GM19452 (cell line): Measurements from ENCODE around the gene DDAH2.
A peak's percentile ranks its signal among the peaks of the same experiment; 100 is the strongest.

Experiments
- ATAC-seq: cut with Tn5 transposase; IDR thresholded peaks from one replicate; pipeline ENCODE4 v1.9.1; 2021; ENCODE audit not compliant: unreplicated experiment

DDAH2 gene

GRCh38 chr6:31728767-31729514, at the start of gene DDAH2:
Gene DDAH2 (minus strand): TSS chr6:31729299. CDS start chr6:31729161, 138 bp downstream.
- no peak for ATAC-seq

DNA sequence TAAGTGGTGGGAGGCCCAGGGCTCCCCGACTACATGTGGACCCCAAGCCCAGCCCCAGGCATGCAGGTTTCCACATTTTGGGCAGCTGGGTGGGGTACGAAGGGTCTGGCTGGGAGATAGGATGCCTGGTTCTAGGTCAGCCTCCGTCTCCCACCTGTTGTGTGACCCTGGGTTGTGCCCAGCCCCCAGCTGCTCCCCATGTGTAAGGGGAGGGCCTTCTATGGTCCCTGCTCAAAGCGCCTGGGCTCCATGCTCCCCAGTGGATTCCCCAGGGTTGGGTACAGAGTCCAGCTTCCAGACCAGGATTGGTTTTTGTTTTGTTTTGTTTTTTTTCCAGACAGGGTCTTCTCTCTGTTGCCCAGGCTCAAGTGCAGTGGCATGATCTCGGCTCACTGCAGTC, 49.1 kb upstream of the DDAH2 start:
- no peak for ATAC-seq

DNA sequence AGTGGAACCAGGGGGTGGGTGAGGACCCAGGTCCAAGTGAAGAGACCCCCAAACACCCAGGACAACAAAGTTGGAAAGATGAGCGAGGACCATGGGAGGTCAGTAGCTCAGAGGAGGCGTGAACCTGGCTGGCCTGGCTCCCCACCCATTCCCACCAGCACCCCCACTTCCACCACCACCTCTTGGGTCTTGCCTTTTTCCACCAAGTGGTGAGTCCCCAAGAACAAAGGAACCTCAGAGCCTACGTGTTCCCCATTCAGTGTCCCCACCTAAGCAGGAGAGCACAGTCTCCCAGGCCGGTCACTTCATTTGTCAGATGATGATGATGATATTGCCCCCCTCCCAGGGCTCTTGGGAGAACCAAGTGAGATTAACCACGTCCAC, 48.6 kb upstream of the DDAH2 start:
- no peak for ATAC-seq

GRCh38 chr6:31776989-31777666, 48.0 kb upstream of the DDAH2 start, which contains the start of gene VWA7:
Gene VWA7 (minus strand): TSS chr6:31777328. CDS start chr6:31776779, 549 bp downstream.
- ATAC-seq: peak; percentile 61

DNA sequence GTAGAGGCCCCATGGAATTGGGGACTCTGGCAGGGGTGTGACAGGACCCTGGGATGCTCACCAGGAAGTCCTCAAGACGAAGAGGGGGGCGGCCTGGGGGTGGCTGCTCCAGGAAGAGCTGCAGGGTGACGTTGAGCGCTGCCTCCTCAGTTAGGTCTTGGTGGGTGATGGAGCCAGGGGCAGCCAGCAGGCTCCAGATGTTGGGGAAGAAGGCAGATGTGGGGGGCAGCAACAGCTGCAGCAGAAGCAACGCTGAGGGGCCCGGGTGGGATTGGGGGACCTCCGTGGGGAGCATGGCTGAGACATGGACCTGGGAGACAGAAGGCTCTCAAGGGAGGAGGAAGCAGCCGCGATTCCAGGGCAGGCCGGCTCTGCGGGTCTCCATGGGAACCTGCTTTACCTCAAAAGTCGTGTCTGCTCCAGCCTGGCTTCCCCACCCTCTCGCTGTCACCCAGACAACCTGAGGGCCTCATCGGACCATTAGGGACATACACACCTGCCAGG, 47.4 kb upstream of the DDAH2 start:
- peak; percentile 21 for ATAC-seq

DNA sequence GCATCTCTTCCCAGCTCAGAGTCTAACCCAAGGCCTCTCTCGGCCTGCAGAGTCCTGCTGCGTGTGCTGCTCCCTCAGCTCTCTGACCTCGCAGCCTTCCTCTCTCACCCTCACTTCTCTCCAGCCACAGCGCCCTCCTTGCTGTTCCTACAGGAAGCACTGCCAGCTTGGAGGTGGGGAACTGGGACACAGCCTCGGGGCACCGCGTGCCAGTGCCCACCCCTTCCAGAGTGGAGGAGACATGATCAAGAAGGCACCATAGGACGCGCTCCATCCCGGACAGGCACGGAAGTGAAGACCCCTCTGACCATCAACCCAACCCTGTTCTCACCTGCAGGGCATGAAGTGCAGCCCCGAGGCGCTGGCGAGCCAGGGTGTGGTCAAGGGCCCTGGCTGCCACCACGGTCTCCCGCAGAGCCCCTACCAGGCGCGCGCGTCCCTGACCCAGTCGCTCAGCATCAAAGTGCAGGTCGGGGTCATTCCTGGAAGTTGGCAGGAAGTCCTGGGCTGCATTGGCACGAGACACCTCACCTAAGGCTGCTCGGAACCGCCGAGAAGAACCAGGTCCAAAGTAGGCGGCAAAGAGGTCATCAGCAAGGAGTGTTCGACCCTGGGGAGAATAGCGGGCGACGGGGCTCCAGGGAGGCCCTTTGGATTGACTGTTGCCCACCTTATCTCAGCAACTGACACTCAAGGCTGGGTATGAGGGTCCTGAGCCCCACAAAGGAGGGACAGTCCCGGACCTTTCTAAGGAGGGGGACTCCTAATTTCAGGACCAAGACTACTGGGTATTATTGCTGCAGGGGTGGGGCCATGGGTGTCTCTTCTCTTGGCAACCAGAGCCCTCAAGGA, 46.8 kb upstream of the DDAH2 start:
- ATAC-seq: no peak

GRCh38 chr6:31775184-31775583, 46.1 kb upstream of the DDAH2 start:
- ATAC-seq: no peak

GRCh38 chr6:31771992-31772358, 42.9 kb upstream of the DDAH2 start:
- no peak for ATAC-seq

DNA sequence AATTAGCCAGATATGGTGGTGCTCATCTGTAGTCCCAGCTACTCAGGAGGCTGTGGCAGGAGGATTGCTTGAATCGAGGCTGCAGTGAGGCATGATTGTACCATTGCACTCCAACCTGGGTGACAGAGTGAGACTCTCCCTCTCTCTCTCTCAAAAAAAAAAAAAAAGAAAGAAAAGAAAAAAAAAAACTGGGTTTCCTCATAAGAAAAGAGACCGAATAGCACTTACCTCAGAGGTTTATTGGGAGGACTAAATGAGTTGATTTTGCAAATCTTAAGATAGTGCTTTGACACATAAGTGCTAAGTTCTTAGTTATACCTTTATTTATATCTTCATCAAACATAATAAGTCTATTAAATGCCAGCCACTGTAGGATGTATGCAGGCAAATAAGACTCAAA, 41.8 kb upstream of the DDAH2 start:
- ATAC-seq: no peak

GRCh38 chr6:31769684-31770371, 40.7 kb upstream of the DDAH2 start:
- ATAC-seq: no peak

GRCh38 chr6:31768363-31769257, 39.5 kb upstream of the DDAH2 start:
- ATAC-seq: no peak

DNA sequence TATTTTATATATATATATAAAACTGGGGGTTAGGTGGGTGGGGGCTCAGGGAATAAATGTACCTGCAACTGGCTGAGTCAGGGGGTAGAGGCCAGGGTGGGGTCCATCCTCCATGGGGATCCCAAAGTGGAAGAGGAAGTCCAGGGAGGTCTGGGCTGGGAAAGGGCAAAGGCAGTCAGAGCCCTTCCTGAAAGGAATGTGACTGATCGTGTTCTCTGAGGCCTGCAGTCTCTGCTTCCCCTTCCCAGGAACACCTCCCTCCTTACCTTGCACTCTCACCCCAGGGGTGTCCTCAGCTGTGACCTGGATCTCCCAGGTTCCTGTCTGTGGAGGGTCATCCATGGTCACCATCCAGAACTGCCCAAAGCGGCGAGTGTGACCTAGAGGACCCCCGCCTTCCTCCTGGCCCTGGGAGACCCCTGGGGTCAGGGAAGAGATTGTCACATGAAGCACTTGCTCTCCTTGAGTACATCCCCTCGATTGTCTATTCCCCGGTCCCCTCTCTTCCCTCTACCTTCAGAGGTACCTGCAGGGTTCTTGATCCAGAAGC, 38.1 kb upstream of the DDAH2 start:
- no peak for ATAC-seq

- no peak for ATAC-seq
Observed at GRCh38 chr6:31765910-31766794, 37.1 kb upstream of the DDAH2 start.

DNA sequence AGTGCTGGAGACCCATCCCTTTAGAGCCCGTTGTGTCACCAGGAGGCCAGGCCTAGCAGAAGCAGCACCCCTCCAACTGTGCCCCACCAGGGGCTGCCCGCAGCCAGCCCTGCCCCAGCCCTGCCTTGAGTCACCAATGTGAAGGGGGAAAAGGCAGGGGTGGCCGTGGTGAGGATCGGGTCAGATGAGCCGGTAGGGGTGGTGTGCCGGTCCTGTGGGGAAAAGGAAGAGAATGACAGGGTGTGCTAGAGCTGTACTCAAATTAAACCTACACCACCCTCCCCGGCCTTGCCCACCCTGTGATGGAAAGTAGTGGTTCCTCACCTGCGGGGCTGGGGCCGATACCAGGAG, 36.4 kb upstream of the DDAH2 start:
- no peak for ATAC-seq

DNA sequence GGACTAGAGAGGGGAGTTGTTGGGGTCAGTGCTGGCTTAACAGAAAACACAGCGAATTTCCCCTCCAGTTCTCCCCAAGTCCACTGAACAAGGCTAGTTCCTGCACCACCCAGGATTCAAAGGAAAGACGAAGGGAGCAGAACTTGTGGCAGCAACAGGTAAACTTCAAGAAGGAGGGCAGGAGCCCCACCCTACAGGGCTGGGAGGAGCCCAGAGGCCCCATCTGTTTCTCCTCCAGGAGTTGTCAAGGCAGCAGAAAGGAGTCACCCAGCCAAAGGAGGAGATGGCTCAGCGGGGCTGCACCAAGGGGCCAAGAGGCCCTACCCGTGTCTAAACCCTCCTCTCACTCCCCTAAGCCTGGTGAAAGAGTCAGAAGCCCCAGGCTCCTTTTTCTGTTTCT, 35.1 kb upstream of the DDAH2 start:
- no peak for ATAC-seq

DNA sequence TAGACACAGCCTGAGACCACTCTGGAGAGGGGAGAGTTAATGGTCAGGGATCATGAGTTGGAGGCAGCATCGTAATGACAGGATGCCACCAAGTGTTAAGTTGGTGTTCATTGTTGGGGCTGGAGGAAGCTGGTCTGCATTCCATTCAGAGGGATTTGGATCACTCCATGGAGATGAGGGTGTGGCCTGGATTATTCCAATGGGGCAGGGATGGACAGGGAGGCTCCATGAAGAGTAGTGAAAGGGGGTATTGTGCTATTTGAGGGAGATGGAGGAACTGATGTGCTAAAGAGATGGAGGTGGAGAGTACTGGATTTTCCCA, 34.5 kb upstream of the DDAH2 start:
- ATAC-seq: no peak

DNA sequence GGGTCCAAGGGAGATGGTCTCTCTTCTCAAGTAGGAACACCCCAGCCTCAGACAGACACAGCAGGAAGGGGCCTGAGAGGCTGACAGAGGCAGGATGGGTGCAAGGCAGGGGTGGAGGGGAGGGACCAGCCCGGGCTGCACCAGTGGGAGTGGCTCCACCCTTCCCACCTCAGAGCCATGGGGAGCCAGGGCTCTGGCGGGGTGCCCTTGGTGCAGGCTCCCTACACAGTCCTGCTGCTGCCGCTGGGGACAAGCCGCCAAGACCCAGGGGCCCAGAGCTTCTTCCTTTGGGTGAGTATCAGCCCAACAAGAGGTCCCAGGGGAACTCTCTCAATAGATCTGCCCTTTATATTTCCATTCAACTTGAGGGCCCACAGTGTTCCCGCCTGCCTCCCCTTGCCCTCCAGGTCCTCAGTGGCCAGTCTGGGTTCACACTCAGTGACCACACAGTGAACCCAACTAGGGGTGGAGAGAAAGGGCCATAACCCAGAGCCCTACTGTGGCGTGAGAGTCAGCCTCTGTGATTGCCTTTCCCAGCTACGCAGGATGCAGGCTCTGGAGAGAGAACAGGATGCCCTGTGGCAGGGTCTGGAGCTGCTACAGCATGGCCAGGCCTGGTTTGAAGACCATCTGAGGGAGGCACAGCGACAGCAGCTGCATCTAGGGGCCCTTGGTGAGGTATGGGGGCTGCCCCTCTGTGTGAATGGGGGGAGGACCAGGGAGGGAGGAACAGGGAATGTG, 33.9 kb upstream of the DDAH2 start:
- ATAC-seq: no peak

DNA sequence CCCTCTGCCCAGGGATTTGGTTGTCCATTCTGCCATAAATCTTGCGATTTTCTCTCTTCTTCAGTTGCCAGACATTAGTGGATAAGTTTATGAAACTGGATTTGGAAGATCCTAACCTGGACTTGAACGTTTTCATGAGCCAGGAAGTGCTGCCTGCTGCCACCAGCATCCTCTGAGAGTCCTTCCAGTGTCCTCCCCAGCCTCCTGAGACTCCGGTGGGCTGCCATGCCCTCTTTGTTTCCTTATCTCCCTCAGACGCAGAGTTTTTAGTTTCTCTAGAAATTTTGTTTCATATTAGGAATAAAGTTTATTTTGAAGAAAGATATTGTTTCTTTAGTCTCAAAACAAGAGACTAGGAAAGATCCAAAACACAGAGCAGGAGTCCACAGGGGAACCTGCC, 33.3 kb upstream of the DDAH2 start, which contains the start of gene SAPCD1:
Gene SAPCD1 (plus strand): TSS at position 301 of the 400 bp plus-strand sequence. CDS start 399 bp downstream, outside the sequence.
- ATAC-seq: no peak
